Tibial nerve (tissue), 4 donors: Measurements from ENCODE around the gene CDC25B. TPM values are rescaled to one million over a fixed set of nuclear protein-coding genes. Genes with fewer than 3 reads are reported as not detected.

Experiments
- DNase-seq, 2 donors: peaks; one replicate each; pipeline ENCODE4 v3.0.0-alpha.2; 2019; ENCODE audit warnings: low spot score in 2 of 2
- H3K27ac ChIP-seq, 4 donors: fragments of 200-600 bp; sonication (generic) in 3 of 4; one replicate each; pipeline ENCODE4 v1.5.1; 2017 to 2019; ENCODE audit warnings: mild to moderate bottlenecking in 1 of 4
- H3K27me3 ChIP-seq, 2 donors: fragments of 200-600 bp; sonication (generic) in 1 of 2; one replicate each; pipeline versions ENCODE4 v1.5.1 to v1.6.0; 2017 to 2019
- H3K36me3 ChIP-seq, 3 donors: fragments of 200-600 bp; sonication (generic); one replicate each; pipeline ENCODE4 v1.5.1; 2018 to 2019
- H3K4me1 ChIP-seq, 4 donors: fragments of 200-600 bp; sonication (generic) in 3 of 4; one replicate each; pipeline ENCODE4 v1.5.1; 2017 to 2019
- H3K4me3 ChIP-seq, 4 donors: fragments of 200-600 bp; sonication (generic) in 3 of 4; one replicate each; pipeline ENCODE4 v1.5.1; 2017 to 2019; ENCODE audit warnings: mild to moderate bottlenecking in 1 of 4, moderate library complexity in 1 of 4
- H3K9me3 ChIP-seq, 4 donors: fragments of 200-600 bp; sonication (generic) in 3 of 4; one replicate each; pipeline ENCODE4 v1.5.1; 2017 to 2019
- CTCF ChIP-seq, 5 experiments: fragments of 200-600 bp in 3 of 5; fragments of 450-650 bp in 2 of 5; sonication (generic) in 3 of 5; IDR thresholded peaks; one replicate each; pipeline ENCODE4 v1.5.1; 2016 to 2019; ENCODE audit warnings: antibody characterized with exemption in 5 of 5, mild to moderate bottlenecking in 3 of 5, moderate library complexity in 2 of 5
- EP300 ChIP-seq, 2 donors: sonication (generic); formaldehyde crosslinking; IDR thresholded peaks; one replicate each; pipeline ENCODE4 v1.6.1; 2017; ENCODE audit warnings: antibody characterized with exemption in 2 of 2, mild to moderate bottlenecking in 1 of 2
- POLR2A ChIP-seq, 2 donors: fragments of 450-650 bp; IDR thresholded peaks; one replicate each; pipeline ENCODE4 v1.6.1; 2017; ENCODE audit warnings: antibody characterized with exemption in 2 of 2, mild to moderate bottlenecking in 2 of 2, moderate library complexity in 2 of 2
- WGBS, 2 donors: methylation state at CpG; one replicate each; pipeline ENCODE4 v1.1.5; 2018; 5-methylcytosine and 5-hydroxymethylcytosine counted together
- total RNA-seq, 4 donors: library from RNA; depleted of rRNA; stranded (reverse); fragments of >200 nt; gene quantifications; one replicate each; pipeline ENCODE4 v1.1.0, GENCODE V29; 2016

CDC25B gene
- total RNA-seq, 4 donors from 2014 or later = 33.0 to 65.4 (median 43.9) TPM

GRCh38 chr20:3801299-3801698 is 5.2 kb downstream of the CDC25B start:
- Histone ChIP-seq H3K4me3 (no peak overlapping the region), H3K27ac (peak overlapping the region in 1 of 4 donors; percentile 38), H3K27me3 (no peaks in the 10 kb centered on the region), H3K4me1 (peaks cover 0 to 62% (median 35%) of the 10 kb centered on the region in 4 donors), H3K36me3 (peaks cover 0 to 71% (median 3%) of the 10 kb centered on the region in 3 donors), H3K9me3 (no peaks in the 10 kb centered on the region)
- DNase-seq = no peak
- WGBS, 2 donors = 92 to 96% methylated on average over 3 to 4 of the region's 4 CpGs
- TF ChIP-seq EP300 (IDR thresholded peaks at IDR 0.05) = no peak
- TF ChIP-seq POLR2A (IDR thresholded peaks at IDR 0.05) = no peak
- TF ChIP-seq CTCF (IDR thresholded peaks at IDR 0.05) = no peak

GRCh38 chr20:3801846-3802245 is 5.7 kb downstream of the CDC25B start:
- peaks cover 0 to 71% (median 3%) of the 10 kb centered on the region in 3 donors for H3K36me3 ChIP-seq
- WGBS, 2 donors = 92 to 98% methylated on average over 13 of the region's 13 CpGs
- no peak overlapping the region for H3K4me3 ChIP-seq
- H3K27me3 ChIP-seq = no peaks in the 10 kb centered on the region
- H3K4me1 ChIP-seq = peaks cover 0 to 61% (median 36%) of the 10 kb centered on the region in 4 donors
- H3K9me3 ChIP-seq = no peaks in the 10 kb centered on the region
- no peak for DNase-seq
- TF ChIP-seq CTCF (IDR thresholded peaks at IDR 0.05) (no peak), EP300 (IDR thresholded peaks at IDR 0.05) (no peak), POLR2A (IDR thresholded peaks at IDR 0.05) (no peak)
- H3K27ac ChIP-seq = peak overlapping the region in 1 of 4 donors; percentile 38

GRCh38 chr20:3802524-3803239 is 6.6 kb downstream of the CDC25B start:
- no peak for DNase-seq
- H3K4me1 ChIP-seq = peaks cover 5 to 61% (median 36%) of the 10 kb centered on the region in 4 donors
- H3K27ac ChIP-seq = peak overlapping the region in 3 of 4 donors; percentile 20 to 38 (median 33)
- no peak for TF ChIP-seq CTCF (IDR thresholded peaks at IDR 0.05)
- no peak for TF ChIP-seq EP300 (IDR thresholded peaks at IDR 0.05)
- no peak for TF ChIP-seq POLR2A (IDR thresholded peaks at IDR 0.05)
- no peaks in the 10 kb centered on the region for H3K27me3 ChIP-seq
- peaks cover 0 to 71% (median 3%) of the 10 kb centered on the region in 3 donors for H3K36me3 ChIP-seq
- 85 to 94% methylated on average over 11 of the region's 11 CpGs for WGBS, 2 donors
- H3K4me3 ChIP-seq = no peak overlapping the region
- no peaks in the 10 kb centered on the region for H3K9me3 ChIP-seq

- DNase-seq = no peak
- H3K36me3 ChIP-seq = peaks cover 0 to 71% (median 3%) of the 10 kb centered on the region in 3 donors
- no peaks in the 10 kb centered on the region for H3K9me3 ChIP-seq
- H3K27me3 ChIP-seq = no peaks in the 10 kb centered on the region
- TF ChIP-seq EP300 (IDR thresholded peaks at IDR 0.05) (no peak), CTCF (IDR thresholded peaks at IDR 0.05) (no peak), POLR2A (IDR thresholded peaks at IDR 0.05) (no peak)
- H3K4me1 ChIP-seq = peaks cover 5 to 61% (median 40%) of the 10 kb centered on the region in 4 donors
- no peak overlapping the region for H3K4me3 ChIP-seq
- peak overlapping the region in 2 of 4 donors; percentile 20 to 38 for H3K27ac ChIP-seq
- 87 to 88% methylated on average over 14 of the region's 14 CpGs for WGBS, 2 donors
Measured at GRCh38 chr20:3803289-3803688, 7.2 kb downstream of the CDC25B start.

- TF ChIP-seq POLR2A (IDR thresholded peaks at IDR 0.05) (no peak), CTCF (IDR thresholded peaks at IDR 0.05) (no peak), EP300 (IDR thresholded peaks at IDR 0.05) (no peak)
- H3K27ac ChIP-seq = peak overlapping the region in 1 of 4 donors; percentile 96
- WGBS, 2 donors = 85 to 92% methylated on average over 6 of the region's 6 CpGs
- H3K9me3 ChIP-seq = no peaks in the 10 kb centered on the region
- H3K27me3 ChIP-seq = no peaks in the 10 kb centered on the region
- H3K4me3 ChIP-seq = no peak overlapping the region
- peaks cover 5 to 61% (median 40%) of the 10 kb centered on the region in 4 donors for H3K4me1 ChIP-seq
- no peak for DNase-seq
- peaks cover 0 to 70% (median 3%) of the 10 kb centered on the region in 3 donors for H3K36me3 ChIP-seq
Measured at GRCh38 chr20:3803854-3804253, 7.7 kb downstream of the CDC25B start.
